Jurkat, Clone E6-1 (cell line): Measurements from ENCODE around the gene ATPAF1.
A peak's percentile ranks its signal among the peaks of the same experiment; 100 is the strongest.

ENCODE experiments used
- DNase-seq: peaks from one replicate; pipeline ENCODE4 v3.0.0-alpha.2; 2011; ENCODE audit warnings: low read depth, low spot score
- H3K4me3 ChIP-seq: 2 replicates; pipeline ENCODE4 v1.5.1; 2011; ENCODE audit warnings: mild to moderate bottlenecking, low read length, control low read depth, moderate library complexity

The ATPAF1 gene

DNA sequence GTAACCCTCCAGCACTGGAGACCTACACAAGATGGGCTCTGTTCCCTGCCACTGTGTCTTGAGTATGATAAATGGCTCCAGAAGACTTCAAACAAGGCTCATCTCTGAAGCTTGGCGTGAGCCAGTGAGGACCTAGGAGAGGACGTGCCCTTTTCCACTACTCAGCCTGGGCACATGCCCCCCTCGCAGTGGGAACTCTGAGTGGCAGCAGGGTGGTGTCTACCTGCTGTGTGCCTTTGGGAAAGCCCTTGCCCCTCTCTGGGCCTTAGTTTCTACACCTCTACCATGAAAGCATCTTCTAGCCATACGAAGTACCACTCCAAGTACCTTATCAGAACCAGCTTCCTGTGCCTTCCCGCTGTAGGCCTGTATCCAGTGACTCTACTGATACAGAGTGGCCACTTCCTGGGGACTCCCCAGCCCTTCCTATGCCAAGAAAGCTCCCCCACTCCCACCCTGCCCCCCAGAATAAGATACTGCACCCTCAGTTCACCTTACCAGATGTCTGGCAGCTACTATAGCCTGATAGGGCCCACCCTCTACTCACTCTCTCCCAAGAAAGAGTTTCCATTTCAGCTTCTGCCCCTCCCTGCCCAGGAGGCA lies 48.4 kb downstream of the ATPAF1 start:
- no peak overlapping the region for H3K4me3 ChIP-seq
- DNase-seq = no peak

- H3K4me3 ChIP-seq = no peak overlapping the region
- DNase-seq = no peak
These were observed 49.3 kb downstream of the ATPAF1 start for GRCh38 chr1:46618754-46619415.

DNA sequence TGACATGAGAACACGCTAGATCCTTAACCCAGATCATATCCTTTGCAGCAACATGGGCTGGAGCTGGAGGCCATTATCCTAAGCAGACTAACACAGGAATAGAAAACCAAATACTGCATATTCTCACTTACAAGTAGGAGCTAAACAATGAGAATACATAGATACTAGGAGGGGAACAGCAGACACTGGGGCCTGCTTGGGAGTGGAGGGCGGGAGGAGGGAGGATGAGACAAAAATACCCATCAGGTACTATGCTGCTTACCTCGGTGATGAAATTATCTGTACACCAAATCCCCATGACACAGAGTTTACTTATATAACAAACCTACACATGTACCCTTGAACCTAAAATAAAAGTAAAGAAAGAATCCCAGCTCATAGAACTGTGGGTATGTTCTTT lies 50.3 kb downstream of the ATPAF1 start:
- no peak overlapping the region for H3K4me3 ChIP-seq
- no peak for DNase-seq

GRCh38 chr1:46617108-46617800 lies 50.9 kb downstream of the ATPAF1 start:
- peak overlapping the region; percentile 76 for H3K4me3 ChIP-seq
- no peak for DNase-seq

DNA sequence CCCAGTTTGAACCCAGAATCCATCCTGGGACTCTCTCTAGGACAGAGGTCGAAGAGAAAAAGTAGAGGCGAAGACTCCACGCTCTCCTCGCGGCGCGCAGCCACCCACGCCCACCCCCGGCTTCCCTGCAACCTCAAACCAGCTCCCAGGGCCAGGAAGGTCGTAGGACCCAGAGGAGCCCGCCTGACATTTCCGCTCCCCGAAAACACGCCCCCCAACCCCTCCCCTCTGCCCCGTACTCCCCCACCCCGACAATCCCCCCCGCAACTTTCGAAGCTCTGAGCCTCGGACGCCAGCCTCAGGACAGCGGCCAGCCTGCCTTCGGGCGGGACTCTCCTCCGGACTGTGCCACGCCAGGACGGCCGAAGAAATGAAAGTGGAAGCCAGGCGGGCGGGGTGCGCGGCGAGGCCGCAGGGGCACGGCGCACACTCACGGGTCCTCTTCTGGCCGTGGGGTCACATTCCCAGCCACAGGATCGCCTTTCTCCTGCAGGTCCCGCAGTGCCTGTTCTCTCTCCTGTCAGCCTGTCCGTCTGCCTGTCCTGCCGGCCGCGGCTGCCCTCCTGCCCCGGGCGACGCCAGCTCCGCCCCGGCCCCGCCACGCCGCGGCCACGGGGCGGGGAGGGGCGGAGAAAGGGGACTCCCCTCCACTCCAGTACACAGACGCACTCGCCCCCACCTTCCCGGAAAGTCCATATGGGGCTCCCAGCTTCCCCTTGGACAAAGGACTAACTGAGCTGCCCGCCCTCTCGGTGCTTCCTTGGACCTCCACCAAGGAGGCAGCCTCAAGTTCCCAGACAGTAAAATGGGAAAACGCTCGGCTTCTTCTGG lies 51.7 kb downstream of the ATPAF1 start, which contains the start of gene MOB3C:
MOB3C (minus strand) TSS at position 535 of the 831 bp plus-strand sequence. CDS start 3,490 bp downstream, outside the sequence.
- H3K4me3 ChIP-seq = peak within 1 kb of the TSS; percentile 76
- peak; percentile 44 for DNase-seq

GRCh38 chr1:46615735-46616134 lies 52.4 kb downstream of the ATPAF1 start:
- no peak for DNase-seq
- H3K4me3 ChIP-seq = peak overlapping the region; percentile 76

GRCh38 chr1:46615088-46615487 lies 53.1 kb downstream of the ATPAF1 start:
- no peak for DNase-seq
- no peak overlapping the region for H3K4me3 ChIP-seq

GRCh38 chr1:46614604-46614984 lies 53.6 kb downstream of the ATPAF1 start:
- H3K4me3 ChIP-seq = no peak overlapping the region
- DNase-seq = no peak

DNA sequence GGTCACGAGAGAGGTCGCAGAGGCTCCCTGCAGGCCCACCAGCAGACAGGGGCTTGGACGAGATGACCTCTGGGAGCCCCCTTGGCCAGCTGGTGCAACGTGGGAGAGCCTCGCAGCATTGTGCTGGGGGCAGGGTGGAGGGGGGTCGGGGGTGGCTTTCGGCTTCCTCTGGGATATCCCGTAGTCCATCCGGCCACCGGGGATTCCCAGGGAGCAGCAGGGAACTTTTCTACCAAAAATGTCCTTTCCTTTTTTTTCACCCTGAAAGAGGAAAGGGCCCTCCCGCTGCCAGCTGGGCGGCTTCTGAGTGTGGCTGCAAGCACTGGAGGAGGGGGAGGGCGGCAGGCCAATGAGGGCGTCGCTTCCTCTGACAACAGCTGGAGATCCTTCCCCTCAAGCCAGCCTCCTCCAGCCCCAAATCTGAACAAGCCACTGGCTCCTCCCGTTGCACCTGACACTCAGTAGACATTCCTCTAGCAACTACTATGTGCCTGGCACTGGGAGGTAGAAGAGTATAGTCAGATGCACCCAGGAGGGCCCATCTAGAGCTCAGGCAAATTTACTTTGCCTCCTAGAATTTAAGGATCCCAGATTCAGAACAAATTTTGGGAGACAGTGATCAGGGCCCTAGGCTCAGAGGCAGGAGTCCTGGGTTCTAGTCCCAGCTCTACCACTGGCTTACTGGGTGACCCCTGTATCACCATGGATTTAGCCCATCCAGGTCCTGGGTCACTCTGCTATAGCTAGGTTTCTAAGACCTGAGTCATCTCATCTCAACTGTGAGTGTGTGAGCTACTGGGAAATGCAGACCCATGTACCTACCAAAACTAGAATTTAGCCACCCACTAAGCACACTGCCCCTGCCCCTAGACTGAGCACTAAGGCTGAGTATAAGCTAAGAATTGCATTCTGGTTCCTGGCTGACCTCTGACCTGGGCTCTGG lies 54.2 kb downstream of the ATPAF1 start:
- no peak overlapping the region for H3K4me3 ChIP-seq
- DNase-seq = peak; percentile 77

- no peak for DNase-seq
- H3K4me3 ChIP-seq = no peak overlapping the region
These were observed 55.1 kb downstream of the ATPAF1 start for GRCh38 chr1:46612937-46613660.

GRCh38 chr1:46611691-46612221 lies 56.4 kb downstream of the ATPAF1 start:
- no peak for DNase-seq
- H3K4me3 ChIP-seq = no peak overlapping the region

GRCh38 chr1:46607345-46608130 lies 60.6 kb downstream of the ATPAF1 start:
- DNase-seq = no peak
- no peak overlapping the region for H3K4me3 ChIP-seq

GRCh38 chr1:46606255-46606965 lies 61.8 kb downstream of the ATPAF1 start:
- no peak overlapping the region for H3K4me3 ChIP-seq
- no peak for DNase-seq

GRCh38 chr1:46605232-46605631 lies 62.9 kb downstream of the ATPAF1 start:
- peak overlapping the region; percentile 88 for H3K4me3 ChIP-seq
- peak; percentile 86 for DNase-seq

- H3K4me3 ChIP-seq = peak within 1 kb of the TSS; percentile 88
- peak; percentile 90 for DNase-seq
These were observed 64.2 kb downstream of the ATPAF1 start, which contains the start of gene MKNK1 for GRCh38 chr1:46603858-46604549. TSS of gene MKNK1 (minus strand) at chr1:46604268. CDS start at chr1:46583327, 20,941 bp downstream.

- DNase-seq = no peak
- H3K4me3 ChIP-seq = peak overlapping the region; percentile 88
These were observed 64.7 kb downstream of the ATPAF1 start for GRCh38 chr1:46603481-46603857.
